ENCODE data around the gene SIK1. TPM values are rescaled to one million over a fixed set of nuclear protein-coding genes. Genes with fewer than 3 reads are reported as not detected.
"Not testable (repeated sequence)": the region's sequence is repeated elsewhere in the genome, so short reads cannot be mapped to it uniquely, and the experiment has no call there.

SIK1 gene
- polyA plus RNA-seq, 1 donor (not counting 4 experiments of a cell fraction or from before 2014, with no cell fraction given) = 49.6 TPM

DNA sequence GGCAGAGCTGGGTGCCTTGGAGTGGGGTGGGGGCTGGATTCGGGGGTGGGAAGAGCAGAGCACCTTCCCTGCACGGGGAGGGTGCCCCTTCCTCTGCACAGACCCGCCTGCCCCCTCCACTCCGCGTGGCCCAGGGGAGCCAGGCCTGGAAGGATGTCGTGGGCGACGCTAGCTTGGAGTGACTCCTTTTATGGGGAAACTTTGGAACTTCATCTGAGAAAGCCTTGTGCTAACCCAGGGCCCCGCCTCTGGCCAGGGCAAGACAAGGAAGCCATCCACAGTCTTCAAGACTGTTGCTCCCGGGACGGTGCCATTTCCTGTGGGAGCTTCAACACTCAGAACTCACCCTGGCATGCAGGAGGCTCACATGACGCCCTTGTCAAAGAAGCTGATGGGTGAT lies 15.6 kb upstream of the SIK1 start:
- dilution Hi-C loops (cut with MboI; ENCODE audit: extremely low pct_ligation_motif_present, low sequenced_read_pairs); FAIRE-seq: not testable (repeated sequence)

DNA sequence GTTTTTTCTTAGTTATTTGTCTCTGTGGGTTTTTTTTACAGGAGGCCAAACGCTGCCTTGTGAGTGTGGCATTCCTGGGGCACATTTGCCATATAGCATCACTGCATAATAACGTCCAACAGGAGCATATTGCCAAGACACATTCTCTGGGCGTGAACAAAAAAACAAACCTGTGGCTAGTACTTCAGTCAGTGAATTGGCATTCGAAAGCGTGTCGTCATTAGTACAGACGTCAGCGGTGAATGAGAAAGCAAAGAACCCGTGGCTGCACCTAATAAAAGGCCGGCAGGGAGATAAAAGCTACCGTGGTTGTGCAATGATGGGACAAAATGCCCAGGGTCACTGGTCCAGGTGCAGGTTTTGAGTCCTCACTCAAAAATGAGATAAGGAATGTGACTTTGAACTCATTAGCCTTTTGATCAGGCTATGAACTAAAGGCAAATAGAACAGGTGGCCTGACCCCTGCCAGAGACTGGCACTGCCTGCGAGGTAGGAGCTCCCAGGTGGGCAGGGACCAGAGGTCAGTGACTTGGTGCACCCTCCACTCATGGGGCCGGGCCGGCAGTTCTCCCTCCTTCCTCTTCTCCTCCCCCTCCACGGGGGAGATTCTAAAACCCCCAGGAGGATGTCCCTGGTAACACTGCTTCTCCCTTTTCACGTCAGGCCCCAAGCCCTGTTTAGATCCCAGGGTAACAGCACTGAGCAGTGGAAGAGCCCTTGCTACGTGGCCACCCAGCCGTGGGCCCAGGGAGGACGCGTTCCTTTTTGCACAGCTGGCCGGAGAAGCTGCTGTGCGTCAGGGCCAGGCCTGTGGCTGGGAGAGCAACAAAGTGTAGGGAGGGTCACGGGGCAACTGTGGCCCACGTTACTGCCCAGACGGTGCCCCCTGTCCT lies 14.2 kb upstream of the SIK1 start:
- H3K9me1 ChIP-seq (ENCODE audit: control insufficient read depth, extremely low read depth, insufficient read depth, low read length); H3K27me3 ChIP-seq (ENCODE audit: control insufficient read depth, extremely low read depth, insufficient read depth, low read length); H3K4me3 ChIP-seq (ENCODE audit: control insufficient read depth in 2 of 3, extremely low read depth in 1 of 3, insufficient read depth in 2 of 3, low read depth in 1 of 3, low read length in 3 of 3); H4K20me1 ChIP-seq (ENCODE audit: control insufficient read depth, extremely low read depth, insufficient read depth, low read length); H3K4me1 ChIP-seq (ENCODE audit: control insufficient read depth, extremely low read depth, insufficient read depth, low read length); H3K9ac ChIP-seq (ENCODE audit: control insufficient read depth, extremely low read depth, insufficient read depth, low read length); H2AFZ ChIP-seq (ENCODE audit: control insufficient read depth, low read length); dilution Hi-C loops (cut with MboI; ENCODE audit: extremely low pct_ligation_motif_present, low sequenced_read_pairs); DNase-seq (ENCODE audit: low read depth, low spot score); H3K27ac ChIP-seq (ENCODE audit: control insufficient read depth, insufficient read depth, low read length); H3K9me3 ChIP-seq (ENCODE audit: control insufficient read depth, low read depth, low read length); H3K4me2 ChIP-seq (ENCODE audit: control insufficient read depth, extremely low read depth, insufficient read depth, low read depth, low read length); H3K79me2 ChIP-seq (ENCODE audit: control insufficient read depth, insufficient read depth, low read length); H3K36me3 ChIP-seq (ENCODE audit: control insufficient read depth in 2 of 2, extremely low read depth in 1 of 2, insufficient read depth in 2 of 2, low read length in 2 of 2): not testable (repeated sequence)
- FAIRE-seq = peak; percentile 17

More for the DNA sequence above, 15.6 kb upstream of the SIK1 start:
- not testable (repeated sequence) for H3K27me3 ChIP-seq (ENCODE audit: control insufficient read depth, extremely low read depth, insufficient read depth, low read length); H4K20me1 ChIP-seq (ENCODE audit: control insufficient read depth, extremely low read depth, insufficient read depth, low read length); H3K9me3 ChIP-seq (ENCODE audit: control insufficient read depth, low read depth, low read length); H3K36me3 ChIP-seq (ENCODE audit: control insufficient read depth in 2 of 2, extremely low read depth in 1 of 2, insufficient read depth in 2 of 2, low read length in 2 of 2); DNase-seq (ENCODE audit: low read depth, low spot score); H3K9me1 ChIP-seq (ENCODE audit: control insufficient read depth, extremely low read depth, insufficient read depth, low read length); H3K27ac ChIP-seq (ENCODE audit: control insufficient read depth, insufficient read depth, low read length); H3K79me2 ChIP-seq (ENCODE audit: control insufficient read depth, insufficient read depth, low read length); H3K9ac ChIP-seq (ENCODE audit: control insufficient read depth, extremely low read depth, insufficient read depth, low read length); H2AFZ ChIP-seq (ENCODE audit: control insufficient read depth, low read length); H3K4me1 ChIP-seq (ENCODE audit: control insufficient read depth, extremely low read depth, insufficient read depth, low read length); H3K4me2 ChIP-seq (ENCODE audit: control insufficient read depth, extremely low read depth, insufficient read depth, low read depth, low read length); H3K4me3 ChIP-seq (ENCODE audit: control insufficient read depth in 2 of 3, extremely low read depth in 1 of 3, insufficient read depth in 2 of 3, low read depth in 1 of 3, low read length in 3 of 3)

DNA sequence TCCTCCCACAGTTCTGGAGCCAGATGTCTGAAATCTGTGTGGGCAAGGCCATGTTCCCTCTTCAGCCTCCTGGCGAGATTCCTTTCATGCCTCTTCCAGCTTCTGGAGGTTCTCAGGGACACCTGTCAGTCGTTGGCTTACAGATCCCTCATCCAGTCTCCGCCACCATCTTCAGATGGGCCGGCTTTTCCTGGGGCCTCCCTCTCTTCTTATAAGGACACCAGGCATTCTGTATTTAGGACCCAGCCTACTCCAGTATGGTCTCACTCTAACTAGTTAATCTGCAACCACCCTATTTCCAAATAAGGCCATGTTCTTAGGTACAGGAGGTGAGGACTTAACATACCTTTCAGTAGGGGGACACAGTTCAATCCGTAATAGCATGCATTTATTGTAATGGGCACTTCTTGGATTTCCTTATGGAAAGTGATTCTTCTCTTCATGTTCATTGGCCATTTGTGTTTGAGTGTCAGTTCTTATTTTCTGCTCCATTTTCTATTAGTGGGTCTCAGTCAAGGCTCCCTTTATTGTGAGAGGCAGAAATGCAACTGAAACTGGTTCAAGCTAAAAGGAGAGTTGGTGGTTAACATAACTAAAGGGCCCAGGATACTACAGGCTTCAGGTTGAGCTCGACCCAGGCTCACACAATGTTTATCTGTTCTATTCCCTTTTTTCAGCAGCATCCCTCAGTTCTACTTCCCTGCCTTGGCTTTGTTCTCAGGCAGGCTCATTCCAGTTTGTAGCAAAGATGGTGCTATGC lies 12.6 kb upstream of the SIK1 start:
- H3K4me3 ChIP-seq (ENCODE audit: control insufficient read depth in 2 of 3, extremely low read depth in 1 of 3, insufficient read depth in 2 of 3, low read depth in 1 of 3, low read length in 3 of 3); H3K9me1 ChIP-seq (ENCODE audit: control insufficient read depth, extremely low read depth, insufficient read depth, low read length); H3K4me1 ChIP-seq (ENCODE audit: control insufficient read depth, extremely low read depth, insufficient read depth, low read length); H4K20me1 ChIP-seq (ENCODE audit: control insufficient read depth, extremely low read depth, insufficient read depth, low read length); H3K36me3 ChIP-seq (ENCODE audit: control insufficient read depth in 2 of 2, extremely low read depth in 1 of 2, insufficient read depth in 2 of 2, low read length in 2 of 2); FAIRE-seq; H3K27me3 ChIP-seq (ENCODE audit: control insufficient read depth, extremely low read depth, insufficient read depth, low read length); H2AFZ ChIP-seq (ENCODE audit: control insufficient read depth, low read length); H3K9ac ChIP-seq (ENCODE audit: control insufficient read depth, extremely low read depth, insufficient read depth, low read length); H3K4me2 ChIP-seq (ENCODE audit: control insufficient read depth, extremely low read depth, insufficient read depth, low read depth, low read length); H3K9me3 ChIP-seq (ENCODE audit: control insufficient read depth, low read depth, low read length); DNase-seq (ENCODE audit: low read depth, low spot score); dilution Hi-C loops (cut with MboI; ENCODE audit: extremely low pct_ligation_motif_present, low sequenced_read_pairs); H3K79me2 ChIP-seq (ENCODE audit: control insufficient read depth, insufficient read depth, low read length); H3K27ac ChIP-seq (ENCODE audit: control insufficient read depth, insufficient read depth, low read length): not testable (repeated sequence)

DNA sequence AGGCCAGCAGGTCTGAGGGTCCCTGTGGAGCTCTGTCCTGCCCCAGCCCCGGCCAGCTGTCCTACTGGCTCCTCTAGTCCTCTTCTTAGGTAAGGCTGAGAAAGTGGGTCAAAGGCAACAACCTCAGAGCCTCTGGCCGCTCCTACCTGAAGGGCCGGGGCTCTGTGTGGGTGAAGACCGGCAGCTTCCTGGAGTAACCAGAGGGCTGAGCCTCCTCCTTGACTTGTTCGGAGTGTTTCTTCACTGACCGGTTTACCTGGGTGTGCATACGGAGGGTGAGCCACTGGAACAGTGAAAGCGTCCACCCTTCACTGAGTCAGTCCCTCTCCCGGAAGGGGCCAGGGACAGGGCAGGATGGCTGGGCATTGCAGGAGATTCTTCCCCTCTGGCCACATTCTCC lies 9.3 kb upstream of the SIK1 start:
- H3K27me3 ChIP-seq (ENCODE audit: control insufficient read depth, extremely low read depth, insufficient read depth, low read length); H4K20me1 ChIP-seq (ENCODE audit: control insufficient read depth, extremely low read depth, insufficient read depth, low read length); H3K9me3 ChIP-seq (ENCODE audit: control insufficient read depth, low read depth, low read length); H3K79me2 ChIP-seq (ENCODE audit: control insufficient read depth, insufficient read depth, low read length); H3K9ac ChIP-seq (ENCODE audit: control insufficient read depth, extremely low read depth, insufficient read depth, low read length); DNase-seq (ENCODE audit: low read depth, low spot score); dilution Hi-C loops (cut with MboI; ENCODE audit: extremely low pct_ligation_motif_present, low sequenced_read_pairs); H3K36me3 ChIP-seq (ENCODE audit: control insufficient read depth in 2 of 2, extremely low read depth in 1 of 2, insufficient read depth in 2 of 2, low read length in 2 of 2); H3K27ac ChIP-seq (ENCODE audit: control insufficient read depth, insufficient read depth, low read length); H2AFZ ChIP-seq (ENCODE audit: control insufficient read depth, low read length); H3K9me1 ChIP-seq (ENCODE audit: control insufficient read depth, extremely low read depth, insufficient read depth, low read length); FAIRE-seq; H3K4me3 ChIP-seq (ENCODE audit: control insufficient read depth in 2 of 3, extremely low read depth in 1 of 3, insufficient read depth in 2 of 3, low read depth in 1 of 3, low read length in 3 of 3); H3K4me1 ChIP-seq (ENCODE audit: control insufficient read depth, extremely low read depth, insufficient read depth, low read length); H3K4me2 ChIP-seq (ENCODE audit: control insufficient read depth, extremely low read depth, insufficient read depth, low read depth, low read length): not testable (repeated sequence)
